Measurements from ENCODE around the gene SMCO1.

SMCO1 gene

DNA sequence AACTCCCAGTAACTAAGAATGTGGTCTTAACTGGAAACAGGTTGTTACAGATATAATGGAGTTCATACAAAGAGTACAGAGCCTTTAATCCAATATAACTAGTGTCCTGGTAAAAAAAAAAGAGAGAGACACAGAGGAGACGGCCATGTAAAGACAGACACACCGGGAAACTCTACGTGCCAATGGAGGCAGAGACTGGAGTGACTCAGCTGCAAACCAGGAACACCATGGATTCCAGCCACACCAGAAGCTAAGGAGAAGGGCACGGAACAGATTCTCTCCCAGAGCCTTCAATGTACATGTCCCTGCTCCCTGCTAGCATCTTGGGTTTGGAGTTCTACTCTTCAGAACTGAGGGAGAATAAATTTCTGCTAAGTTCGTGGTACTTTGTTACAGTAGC, 16.1 kb downstream of the SMCO1 start:
- no peak overlapping the region for H3K4me3 ChIP-seq

DNA sequence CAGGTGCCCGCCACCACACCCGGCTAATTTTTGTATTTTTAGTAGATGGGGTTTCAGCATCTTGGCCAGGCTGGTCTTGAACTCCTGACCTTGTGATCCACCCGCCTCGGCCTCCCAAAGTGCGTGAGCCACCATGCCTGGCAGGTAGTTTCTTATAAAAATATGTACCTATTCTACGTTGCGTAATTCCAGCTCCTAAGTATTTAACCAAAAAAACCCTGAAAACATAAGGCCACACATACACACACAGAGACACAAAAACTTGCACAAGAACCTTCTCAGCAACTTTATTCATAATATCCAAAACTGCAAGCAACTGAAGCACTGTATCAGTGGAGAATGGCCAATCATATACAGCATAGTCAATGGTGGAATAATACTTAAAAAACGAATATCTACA, 16.8 kb downstream of the SMCO1 start:
- no peak overlapping the region for H3K4me3 ChIP-seq
- TF ChIP-seq, protein P1, sequence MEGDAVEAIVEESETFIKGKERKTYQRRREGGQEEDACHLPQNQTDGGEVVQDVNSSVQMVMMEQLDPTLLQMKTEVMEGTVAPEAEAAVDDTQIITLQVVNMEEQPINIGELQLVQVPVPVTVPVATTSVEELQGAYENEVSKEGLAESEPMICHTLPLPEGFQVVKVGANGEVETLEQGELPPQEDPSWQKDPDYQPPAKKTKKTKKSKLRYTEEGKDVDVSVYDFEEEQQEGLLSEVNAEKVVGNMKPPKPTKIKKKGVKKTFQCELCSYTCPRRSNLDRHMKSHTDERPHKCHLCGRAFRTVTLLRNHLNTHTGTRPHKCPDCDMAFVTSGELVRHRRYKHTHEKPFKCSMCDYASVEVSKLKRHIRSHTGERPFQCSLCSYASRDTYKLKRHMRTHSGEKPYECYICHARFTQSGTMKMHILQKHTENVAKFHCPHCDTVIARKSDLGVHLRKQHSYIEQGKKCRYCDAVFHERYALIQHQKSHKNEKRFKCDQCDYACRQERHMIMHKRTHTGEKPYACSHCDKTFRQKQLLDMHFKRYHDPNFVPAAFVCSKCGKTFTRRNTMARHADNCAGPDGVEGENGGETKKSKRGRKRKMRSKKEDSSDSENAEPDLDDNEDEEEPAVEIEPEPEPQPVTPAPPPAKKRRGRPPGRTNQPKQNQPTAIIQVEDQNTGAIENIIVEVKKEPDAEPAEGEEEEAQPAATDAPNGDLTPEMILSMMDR (IDR thresholded peaks at IDR 0.05) = no peak
- no peak for DNase-seq (ENCODE audit: low spot score)
- no peak overlapping the region for H3K27ac ChIP-seq

More for the DNA sequence above, 16.1 kb downstream of the SMCO1 start:
- H3K27ac ChIP-seq = no peak overlapping the region
- DNase-seq (ENCODE audit: low spot score) = no peak
- TF ChIP-seq, protein P1 (IDR thresholded peaks at IDR 0.05) = no peak

DNA sequence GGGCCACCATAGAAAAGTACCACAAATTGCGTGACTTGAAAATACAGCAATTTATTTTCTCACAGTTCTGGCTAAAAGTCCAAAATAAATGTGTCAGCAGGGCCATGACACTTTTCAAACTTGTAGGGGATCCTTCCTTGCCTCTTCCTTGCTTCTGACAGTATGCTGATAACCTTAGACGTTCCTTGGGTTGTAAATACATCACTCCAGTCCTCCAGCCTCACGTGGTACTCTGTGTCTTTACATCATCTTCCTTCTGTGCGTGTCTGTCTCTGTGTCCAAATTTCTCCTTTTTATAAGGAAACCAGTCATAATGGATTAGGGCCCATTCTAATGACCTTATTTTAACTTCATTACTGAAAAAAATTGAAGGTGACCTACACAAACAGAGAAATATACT, 19.0 kb downstream of the SMCO1 start:
- TF ChIP-seq, protein P1 (IDR thresholded peaks at IDR 0.05) = no peak

GRCh38 chr3:196493292-196493691, 21.9 kb downstream of the SMCO1 start:
- TF ChIP-seq, protein P1 (IDR thresholded peaks at IDR 0.05) = no peak
- DNase-seq (ENCODE audit: low spot score) = no peak
- H3K27ac ChIP-seq = no peak overlapping the region
- no peak overlapping the region for H3K4me3 ChIP-seq

More for the DNA sequence above, 19.0 kb downstream of the SMCO1 start:
- DNase-seq (ENCODE audit: low spot score) = no peak
- H3K4me3 ChIP-seq = no peak overlapping the region
- no peak overlapping the region for H3K27ac ChIP-seq

GRCh38 chr3:196492080-196492479, 23.1 kb downstream of the SMCO1 start:
- DNase-seq (ENCODE audit: low spot score) = no peak
- no peak overlapping the region for H3K27ac ChIP-seq
- H3K4me3 ChIP-seq = no peak overlapping the region
- TF ChIP-seq, protein P1 (IDR thresholded peaks at IDR 0.05) = no peak

GRCh38 chr3:196489747-196490146, 25.4 kb downstream of the SMCO1 start:
- no peak overlapping the region for H3K27ac ChIP-seq
- TF ChIP-seq, protein P1 (IDR thresholded peaks at IDR 0.05) = no peak
- no peak for DNase-seq (ENCODE audit: low spot score)

DNA sequence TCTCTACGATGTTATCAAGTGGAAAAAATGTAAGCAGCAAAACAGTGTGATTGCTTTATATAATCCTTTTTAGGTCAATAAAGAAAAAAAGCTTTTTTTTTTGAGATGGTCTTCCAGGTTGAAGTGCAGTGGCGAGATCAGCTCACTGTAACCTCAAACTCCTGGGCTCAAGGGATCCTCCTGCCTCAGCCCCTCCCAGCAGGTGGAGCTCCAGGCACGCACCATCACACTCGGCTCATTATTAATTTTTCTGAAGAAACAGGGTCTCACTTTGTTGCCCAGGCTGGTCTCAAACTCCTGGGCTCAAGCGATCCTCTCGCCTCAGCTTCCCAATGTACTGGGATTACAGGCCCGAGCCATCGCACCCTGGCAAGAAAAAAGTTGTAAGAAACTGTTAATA, 28.9 kb downstream of the SMCO1 start:
- DNase-seq (ENCODE audit: low spot score) = no peak
- no peak overlapping the region for H3K27ac ChIP-seq
- TF ChIP-seq, protein P1 (IDR thresholded peaks at IDR 0.05) = no peak
- no peak overlapping the region for H3K4me3 ChIP-seq

More at GRCh38 chr3:196489747-196490146, 25.4 kb downstream of the SMCO1 start:
- H3K4me3 ChIP-seq = no peak overlapping the region

Measured in coronary artery (tissue), 2 donors.